Activated naive CD8-positive, alpha-beta T cell treated with anti-CD3 and anti-CD28 coated beads, Interleukin-2, amount 10 ng/mL, durations not matched to agents 7 days and 5 days (primary cell): ENCODE data around the gene SMIM23. TPM values are rescaled to one million over a fixed set of nuclear protein-coding genes. Genes with fewer than 3 reads are reported as not detected.

Source experiments
- ATAC-seq: fragments of 150-1000 bp; cut with Tn5 transposase; one replicate; pipeline ENCODE4 v1.10.0; 2021; ENCODE audit warnings: low read depth, moderate library complexity
- POLR2A ChIA-PET: fragments of 350-600 bp; sonication (Branson Sonifier 250); formaldehyde crosslinking; loops from one replicate; lab custom pipeline; 2021; ENCODE audit warnings: antibody characterized with exemption; lab: Charles Lee
- DNase-seq: peaks from one replicate; pipeline ENCODE4 v3.0.0; 2021
- H3K27ac Mint-ChIP-seq: one replicate; pipeline ENCODE4 v1.8.0; 2022; ENCODE audit warnings: mild to moderate bottlenecking, mixed read lengths
- H3K27me3 Mint-ChIP-seq: one replicate; pipeline ENCODE4 v1.8.0; 2022; ENCODE audit warnings: mild to moderate bottlenecking, moderate library complexity, mixed read lengths
- H3K36me3 Mint-ChIP-seq: one replicate; pipeline ENCODE4 v1.8.0; 2021; ENCODE audit warnings: mild to moderate bottlenecking, mixed read lengths
- H3K4me1 Mint-ChIP-seq: one replicate; pipeline ENCODE4 v1.8.0; 2021; ENCODE audit warnings: mixed read lengths
- H3K4me3 Mint-ChIP-seq: one replicate; pipeline ENCODE4 v1.8.0; 2022; ENCODE audit warnings: mild to moderate bottlenecking, moderate library complexity, mixed read lengths
- H3K9me3 Mint-ChIP-seq: one replicate; pipeline ENCODE4 v1.8.0; 2021; ENCODE audit warnings: mixed read lengths
- total RNA-seq, 2 experiments: library from RNA; stranded (reverse); gene quantifications; one replicate each; pipeline ENCODE4 v1.2.3, GENCODE V29; 2021

The SMIM23 gene
- total RNA-seq, 2 experiments from 2014 or later, result not detected

- DNase-seq, result no peak
- no peak for ATAC-seq
- Mint-ChIP-seq H3K9me3 (peaks cover 4% of the 10 kb centered on the region), H3K27me3 (peaks cover 2% of the 10 kb centered on the region), H3K27ac (no peak overlapping the region), H3K4me1 (peaks cover 2% of the 10 kb centered on the region), H3K36me3 (no peaks in the 10 kb centered on the region), H3K4me3 (no peak overlapping the region)
- POLR2A ChIA-PET, result no interaction called here
Measured at GRCh38 chr5:171838066-171838465, 52.4 kb downstream of the SMIM23 start.

- Mint-ChIP-seq H3K4me3 (no peak overlapping the region), H3K36me3 (no peaks in the 10 kb centered on the region), H3K4me1 (peaks cover 2% of the 10 kb centered on the region), H3K27ac (no peak overlapping the region), H3K9me3 (no peaks in the 10 kb centered on the region), H3K27me3 (peaks cover 2% of the 10 kb centered on the region)
- DNase-seq (no peak), ATAC-seq (no peak)
- POLR2A ChIA-PET, result no interaction called here
Measured at GRCh38 chr5:171839112-171839511, 53.5 kb downstream of the SMIM23 start.

GRCh38 chr5:171840066-171840465 is 54.4 kb downstream of the SMIM23 start:
- Mint-ChIP-seq H3K27ac (no peak overlapping the region), H3K4me3 (no peak overlapping the region), H3K4me1 (peaks cover 2% of the 10 kb centered on the region), H3K36me3 (no peaks in the 10 kb centered on the region), H3K9me3 (no peaks in the 10 kb centered on the region), H3K27me3 (peaks cover 2% of the 10 kb centered on the region)
- POLR2A ChIA-PET, result no interaction called here
- DNase-seq, result no peak
- no peak for ATAC-seq

Other genes with a start within 250 kb of the SMIM23 start
- gene FBXW11, start 220.8 kb downstream of the SMIM23 start, total RNA-seq, result 10 to 100 TPM; 35.4 to 37.7 TPM